T-helper 2 cell (primary cell): ENCODE results near the gene CERS6.
A peak's percentile ranks its signal among the peaks of the same experiment; 100 is the strongest.
"Not testable (repeated sequence)": the region's sequence is repeated elsewhere in the genome, so short reads cannot be mapped to it uniquely, and the experiment has no call there.

ENCODE experiments used
- DNase-seq, 5 experiments: peaks; one replicate each; pipeline versions ENCODE4 v3.0.0 to v3.0.0-alpha.2; 2012 to 2022

Gene CERS6

DNA sequence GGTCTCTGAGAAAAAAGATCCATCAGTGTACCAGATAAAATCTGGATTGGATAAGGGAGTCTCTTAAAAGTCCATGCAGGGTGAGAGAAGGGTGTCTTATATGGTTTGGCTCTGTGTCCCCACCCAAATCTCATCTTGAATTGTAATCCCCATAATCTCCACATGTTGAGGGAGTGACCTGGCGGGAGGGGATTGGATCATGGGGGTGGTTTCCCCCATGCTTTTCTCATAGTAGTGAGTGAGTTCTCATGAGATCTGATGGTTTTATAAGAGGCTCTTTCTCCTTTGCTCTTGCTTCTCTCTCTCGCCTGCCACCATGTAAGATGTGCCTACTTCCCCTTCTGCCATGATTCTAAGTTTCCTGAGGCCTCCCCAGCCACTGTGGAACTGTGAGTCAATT is 46.8 kb downstream of the CERS6 start:
- DNase-seq: not testable (repeated sequence)

- DNase-seq: no peak
Observed at GRCh38 chr2:168503901-168504300, 47.8 kb downstream of the CERS6 start.

DNA sequence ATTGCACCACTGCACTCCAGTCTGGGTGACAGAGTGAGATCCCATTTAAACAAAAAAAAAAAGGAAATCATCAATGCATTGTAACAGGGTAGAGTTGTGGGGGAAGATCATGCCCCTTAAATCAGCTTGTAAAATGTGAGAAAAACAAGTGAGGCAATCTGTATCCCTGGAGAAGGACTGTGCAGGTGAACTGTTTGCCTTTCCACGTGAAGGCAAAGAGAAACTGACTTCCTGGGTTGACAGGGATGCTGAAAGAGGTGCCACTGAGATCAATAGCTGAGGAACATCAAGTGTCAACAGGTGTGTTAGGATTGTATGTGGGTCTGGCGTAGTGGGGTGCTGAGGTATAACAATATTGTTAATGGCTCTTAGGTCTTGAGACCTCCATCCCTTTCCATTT is 48.3 kb downstream of the CERS6 start:
- no peak for DNase-seq

- DNase-seq: no peak
Observed at GRCh38 chr2:168510125-168510756, 54.2 kb downstream of the CERS6 start.

GRCh38 chr2:168514692-168515091 is 58.6 kb downstream of the CERS6 start:
- DNase-seq: no peak

GRCh38 chr2:168515502-168515901 is 59.4 kb downstream of the CERS6 start:
- no peak for DNase-seq

DNA sequence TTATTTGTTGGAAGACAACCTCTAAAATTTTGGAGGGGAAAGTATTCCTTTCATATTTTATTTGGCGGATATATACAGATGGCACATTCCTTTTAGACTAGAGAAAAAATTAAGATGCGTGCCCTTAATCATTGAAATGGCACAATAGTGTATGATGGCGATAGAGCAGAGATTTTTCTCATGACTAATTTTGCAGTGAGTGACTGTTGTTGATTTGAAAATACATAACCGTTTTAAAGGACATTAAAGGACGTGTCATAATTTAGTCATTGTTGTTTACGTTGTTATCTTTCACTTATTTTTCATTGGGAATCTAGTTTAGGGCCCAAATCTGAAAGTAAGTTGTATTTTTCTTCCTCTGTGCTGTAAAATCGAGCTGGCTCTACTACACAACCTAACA is 61.7 kb downstream of the CERS6 start:
- DNase-seq: no peak

- DNase-seq: no peak
Observed at GRCh38 chr2:168518555-168519066, 62.5 kb downstream of the CERS6 start.

- DNase-seq: peak in 1 of 5 experiments; percentile 52
Observed at GRCh38 chr2:168519534-168520308, 63.6 kb downstream of the CERS6 start.

DNA sequence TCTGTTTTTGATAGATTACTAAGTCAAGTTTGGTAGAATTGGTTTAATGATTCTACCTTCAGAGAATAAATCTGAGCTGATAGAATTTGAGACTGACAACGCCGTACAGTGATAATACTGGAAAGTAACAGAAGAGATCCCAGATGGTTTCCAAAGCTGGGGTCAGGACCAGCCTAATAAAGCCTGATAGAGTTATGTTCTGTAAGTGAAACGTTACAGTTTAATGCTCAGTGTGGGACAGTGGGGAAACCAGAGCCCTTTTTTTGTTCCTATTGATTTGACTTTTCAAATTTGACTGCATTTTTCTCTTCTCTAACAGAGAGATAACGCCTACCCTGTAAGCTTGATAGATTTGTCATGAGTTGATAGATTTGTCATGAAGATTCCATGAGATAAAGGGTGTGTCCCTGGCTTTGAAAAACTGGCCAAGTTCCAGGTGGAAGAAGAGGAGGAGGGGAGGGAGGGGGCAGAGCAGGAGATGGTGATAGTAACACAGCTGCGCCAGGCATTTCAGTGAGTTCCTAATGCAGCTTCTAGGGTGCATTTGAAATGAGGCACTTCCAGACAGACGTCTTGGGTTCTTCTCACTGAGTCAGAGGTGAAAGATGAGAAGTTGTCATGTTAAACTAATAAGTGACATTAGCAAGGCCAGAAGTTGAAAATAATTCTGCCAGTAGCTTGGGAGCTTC is 65.1 kb downstream of the CERS6 start:
- no peak for DNase-seq

DNA sequence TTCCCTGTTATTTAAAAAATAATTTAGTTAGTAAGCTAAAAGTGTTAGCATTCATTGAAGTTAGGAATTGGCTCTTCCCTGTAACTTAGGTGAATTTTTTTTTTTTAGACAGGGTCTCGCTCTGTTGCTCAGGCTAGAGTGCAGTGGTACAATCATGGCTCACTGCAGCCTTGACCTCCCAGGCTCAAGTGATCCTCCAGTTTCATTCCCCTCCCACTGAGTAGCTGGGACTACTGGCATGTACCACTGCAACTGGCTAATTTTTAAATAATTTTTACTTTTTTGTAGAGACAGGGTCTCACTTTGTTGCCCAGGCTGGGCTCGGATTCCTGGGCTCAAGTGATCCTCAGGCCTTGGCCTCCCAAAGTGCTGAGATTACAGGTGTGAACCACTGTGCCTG is 66.4 kb downstream of the CERS6 start:
- DNase-seq: no peak

- no peak for DNase-seq
Observed at GRCh38 chr2:168524005-168524404, 67.9 kb downstream of the CERS6 start.

GRCh38 chr2:168525020-168525419 is 68.9 kb downstream of the CERS6 start:
- no peak for DNase-seq

DNA sequence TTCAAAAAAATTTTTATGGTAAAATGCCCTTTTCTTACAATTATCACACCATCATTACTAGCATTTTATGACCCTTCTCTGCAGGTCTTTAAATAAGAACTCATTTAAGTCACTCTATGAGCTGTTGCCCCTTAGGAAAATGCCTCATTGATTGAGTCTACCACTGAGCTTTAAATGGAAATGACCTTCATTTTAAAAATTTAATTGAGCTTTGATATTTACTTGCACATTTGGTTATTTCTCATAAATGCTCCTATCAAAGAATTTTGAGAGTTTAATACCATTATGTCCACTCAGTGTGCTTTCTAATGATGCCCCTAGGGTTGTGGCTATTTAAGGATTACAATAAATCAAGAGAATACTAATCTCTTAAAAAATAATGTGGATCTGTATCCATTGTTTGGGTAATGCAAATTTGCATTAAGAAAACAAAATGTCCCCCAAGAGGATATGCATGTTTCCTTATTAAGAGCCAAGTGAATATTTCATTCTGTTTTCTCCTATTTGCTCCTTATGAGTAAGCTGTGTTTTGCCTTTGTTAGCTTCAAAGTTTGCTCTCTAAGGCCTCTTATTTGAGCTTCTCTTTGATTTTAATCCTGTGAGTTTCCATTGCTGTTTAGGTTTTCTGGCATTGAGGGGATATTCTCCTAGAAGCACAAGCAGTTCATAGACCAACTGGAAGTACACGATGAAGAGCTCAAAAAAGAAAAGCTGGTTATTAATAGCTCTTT is 69.8 kb downstream of the CERS6 start:
- DNase-seq: no peak

- no peak for DNase-seq
Observed at GRCh38 chr2:168526641-168527040, 70.6 kb downstream of the CERS6 start.

DNA sequence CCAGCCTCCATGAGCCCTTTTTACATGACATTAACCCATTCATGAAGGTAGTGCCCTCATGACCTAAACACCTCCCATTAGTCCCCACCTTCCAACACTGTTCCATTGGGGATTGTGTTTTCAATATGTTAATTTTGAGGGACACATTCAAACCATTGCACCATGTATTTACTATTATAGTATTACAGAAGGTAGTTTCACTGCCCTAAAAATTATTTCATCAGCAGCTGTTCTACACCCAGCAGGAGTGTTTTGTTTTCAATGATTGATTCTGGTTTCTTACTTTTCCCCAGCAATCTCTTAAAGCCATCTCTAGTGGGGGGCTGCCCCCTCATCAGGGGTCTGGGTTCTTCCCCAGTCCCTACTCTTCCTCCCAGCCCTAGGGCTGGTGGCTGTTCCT is 71.9 kb downstream of the CERS6 start:
- DNase-seq: no peak

GRCh38 chr2:168528469-168528868 is 72.4 kb downstream of the CERS6 start:
- no peak for DNase-seq

GRCh38 chr2:168529054-168529833 is 73.2 kb downstream of the CERS6 start:
- DNase-seq: no peak

DNA sequence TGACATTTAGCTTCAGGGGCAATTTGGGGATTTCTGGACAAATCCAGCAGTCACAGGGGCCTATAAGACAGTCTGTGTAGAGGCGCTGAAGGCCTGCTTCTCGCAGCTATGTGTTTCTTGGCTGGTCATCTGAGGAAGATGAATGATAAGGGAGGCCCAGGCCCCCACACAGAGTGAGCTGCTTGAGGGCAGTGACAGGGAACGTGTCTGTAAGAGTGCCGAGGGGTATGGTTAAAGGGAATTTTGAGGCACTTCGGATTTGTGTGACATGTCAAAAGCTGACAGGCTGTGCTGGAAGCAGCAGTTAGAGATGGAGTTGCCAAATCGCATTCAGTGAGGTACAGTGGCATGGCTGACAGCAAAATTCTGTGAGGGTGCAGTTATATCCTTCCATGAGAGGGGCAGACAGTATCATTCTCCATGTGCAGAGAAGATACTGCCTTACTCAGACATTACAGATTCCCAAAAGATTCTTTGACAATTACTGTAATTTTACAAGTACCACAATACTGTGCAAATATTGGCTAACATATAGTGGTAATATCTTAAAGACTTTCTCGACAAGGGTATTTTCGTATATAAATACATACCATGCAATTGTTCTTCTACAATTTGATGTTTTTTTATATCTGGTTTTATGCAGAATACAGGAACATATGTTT is 74.0 kb downstream of the CERS6 start:
- no peak for DNase-seq

DNA sequence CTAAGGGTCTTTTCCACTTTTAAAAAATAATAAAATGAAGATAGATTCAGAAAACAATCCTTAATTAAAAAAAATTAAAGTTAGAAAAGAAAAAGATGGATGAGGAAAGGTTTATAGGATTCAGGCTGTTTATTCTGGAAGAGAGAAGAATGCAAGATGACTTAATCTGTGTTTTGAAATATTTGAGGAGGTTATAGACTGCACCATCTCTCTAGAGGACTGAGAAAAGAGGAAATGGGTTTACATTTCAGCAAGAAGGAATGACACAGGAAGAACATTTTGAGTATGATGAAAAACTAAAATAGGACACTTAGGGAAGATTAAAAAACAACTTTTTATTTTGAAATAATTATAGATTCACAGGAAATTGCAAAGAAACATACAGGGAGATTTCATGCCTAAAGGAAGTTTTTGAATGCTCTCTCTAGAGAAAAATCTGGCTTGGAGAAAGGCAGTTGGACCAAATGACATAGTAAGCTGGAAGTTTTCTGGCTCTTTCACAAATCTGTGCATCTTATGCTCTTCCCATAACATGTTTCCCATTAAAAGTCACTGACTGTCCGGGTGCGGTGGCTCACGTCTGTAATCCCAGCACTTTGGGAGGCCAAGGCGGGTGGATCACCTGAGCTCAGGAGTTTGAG is 75.0 kb downstream of the CERS6 start:
- DNase-seq: no peak

DNA sequence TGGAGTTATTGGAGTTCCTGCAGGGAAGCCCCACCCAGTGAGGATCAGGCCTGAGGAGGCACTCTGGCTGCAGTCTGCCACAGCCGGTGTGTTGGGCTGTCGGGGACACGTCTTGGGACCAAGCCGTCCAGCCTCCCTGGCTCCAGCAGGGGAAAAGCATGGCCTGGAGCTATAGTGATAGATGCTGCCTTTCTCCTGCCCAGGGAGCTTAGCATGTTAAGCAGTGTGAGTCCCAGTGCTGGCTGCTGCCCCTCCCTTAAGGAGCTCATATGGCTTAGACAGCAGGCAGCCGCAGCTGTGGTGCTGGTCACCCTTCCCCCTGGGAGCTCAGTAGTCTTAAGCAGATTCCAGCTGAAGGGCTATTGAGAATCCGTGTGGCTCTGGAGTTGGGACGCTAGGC is 78.9 kb downstream of the CERS6 start:
- no peak for DNase-seq
